AG20443 (cell line): ENCODE results near the gene NDOR1.
A peak's percentile ranks its signal among the peaks of the same experiment; 100 is the strongest.

Experiments used
- DNase-seq: peaks from one replicate; pipeline ENCODE4 v3.0.0; 2012; ENCODE audit warnings: low spot score, mixed read lengths

Gene NDOR1

GRCh38 chr9:137220317-137221094 is 15.0 kb downstream of the NDOR1 start:
- DNase-seq, result no peak

DNA sequence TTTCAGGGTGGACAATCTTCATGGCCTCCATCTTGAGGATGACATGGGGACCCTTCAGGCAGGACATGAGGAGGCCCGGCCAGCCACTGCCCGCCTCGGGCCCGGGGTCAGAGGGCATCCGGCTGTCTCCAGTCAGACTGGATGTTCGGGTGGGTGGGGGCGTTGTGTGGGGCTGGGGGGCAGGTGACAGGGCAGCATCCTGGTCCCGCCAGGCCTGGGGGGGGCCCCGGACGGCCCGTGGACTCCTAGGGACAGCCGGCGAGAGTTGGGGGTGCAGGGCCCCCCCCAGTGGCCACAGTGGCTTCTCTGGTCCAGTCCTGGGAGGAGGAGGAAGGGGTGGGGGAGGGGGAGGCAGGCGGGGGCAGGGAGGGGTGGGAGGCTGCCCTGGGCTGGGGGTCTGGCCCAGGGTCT is 15.6 kb downstream of the NDOR1 start:
- DNase-seq, result no peak

DNA sequence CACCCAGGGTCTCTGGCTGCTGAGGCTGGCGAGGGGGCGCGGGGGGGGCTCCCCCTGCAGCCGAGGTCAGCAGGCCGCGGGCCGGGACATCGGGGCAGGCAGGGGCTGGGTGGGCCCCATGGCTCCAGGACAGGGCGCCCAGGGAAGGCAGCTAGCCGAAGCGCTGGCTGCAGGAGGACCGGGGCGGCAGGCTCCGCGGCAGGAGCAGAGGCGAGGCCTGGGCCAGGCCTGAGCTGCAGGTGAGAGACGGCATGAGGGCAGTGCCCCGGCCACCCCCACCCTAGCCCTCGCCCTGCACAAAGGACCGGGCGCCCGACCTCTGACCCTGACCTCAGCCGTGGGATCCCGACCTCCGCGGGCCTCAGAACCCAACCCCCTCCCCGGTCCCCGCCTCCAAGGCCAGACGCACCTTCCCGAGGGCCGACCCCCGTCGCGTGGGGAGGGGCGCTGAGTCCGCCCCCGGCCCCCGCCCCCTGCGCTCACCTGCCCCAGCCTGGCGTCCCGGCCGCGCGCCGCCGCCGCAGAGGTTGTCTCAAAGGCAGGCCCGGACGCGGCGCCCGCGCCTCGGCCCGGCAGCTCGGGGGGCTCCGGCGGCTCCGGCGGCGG is 16.1 kb downstream of the NDOR1 start:
- DNase-seq, result no peak

DNA sequence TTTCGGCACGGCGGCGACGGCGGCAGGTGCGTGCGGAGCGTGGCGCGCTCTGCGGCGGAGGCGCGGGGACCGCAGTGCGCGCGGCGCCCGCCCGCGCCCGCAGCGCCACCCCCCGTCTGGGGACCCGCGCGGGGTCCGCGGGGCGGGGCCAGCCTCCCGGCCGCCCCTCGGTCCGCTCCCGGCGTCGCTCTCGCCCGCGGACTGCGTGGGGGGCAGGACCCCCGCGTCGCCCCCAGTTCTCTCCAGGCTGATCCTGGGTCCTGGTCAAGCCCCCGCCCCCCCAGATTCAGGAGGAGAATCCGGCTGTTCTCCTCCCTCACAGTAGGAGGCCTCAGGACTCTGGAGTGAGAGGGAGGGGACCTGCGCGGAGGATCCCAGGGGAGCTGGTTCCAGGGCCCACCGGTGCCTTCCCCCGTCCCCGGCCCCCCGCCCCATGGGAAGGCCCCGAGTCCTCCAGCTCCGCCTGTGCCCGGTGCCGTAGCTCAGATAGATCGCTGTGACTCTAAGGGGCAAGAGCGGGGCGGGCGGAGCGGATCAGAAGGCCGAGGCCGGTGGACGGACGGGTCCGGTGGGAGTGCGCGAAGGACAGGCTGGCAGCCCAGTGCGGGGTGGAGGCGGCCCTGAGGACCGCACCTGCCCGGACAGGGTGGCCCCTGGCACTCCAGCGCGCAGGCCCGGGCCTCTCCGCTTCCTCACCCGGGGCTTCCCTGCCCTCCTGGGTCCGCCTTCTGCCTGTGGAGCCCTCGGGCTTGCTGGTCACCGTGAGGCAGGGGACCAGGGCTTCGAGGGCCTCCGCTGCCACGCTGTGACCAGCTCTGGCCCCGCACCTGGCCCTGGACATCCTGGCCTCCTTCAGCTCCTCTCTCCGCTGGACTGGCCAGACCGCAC is 16.9 kb downstream of the NDOR1 start, which contains the start of gene RNF208:
Gene RNF208, minus strand, starts transcription at position 51 of the 888 bp plus-strand sequence. CDS start 1,028 bp downstream, outside the sequence.
- DNase-seq, result no peak

DNA sequence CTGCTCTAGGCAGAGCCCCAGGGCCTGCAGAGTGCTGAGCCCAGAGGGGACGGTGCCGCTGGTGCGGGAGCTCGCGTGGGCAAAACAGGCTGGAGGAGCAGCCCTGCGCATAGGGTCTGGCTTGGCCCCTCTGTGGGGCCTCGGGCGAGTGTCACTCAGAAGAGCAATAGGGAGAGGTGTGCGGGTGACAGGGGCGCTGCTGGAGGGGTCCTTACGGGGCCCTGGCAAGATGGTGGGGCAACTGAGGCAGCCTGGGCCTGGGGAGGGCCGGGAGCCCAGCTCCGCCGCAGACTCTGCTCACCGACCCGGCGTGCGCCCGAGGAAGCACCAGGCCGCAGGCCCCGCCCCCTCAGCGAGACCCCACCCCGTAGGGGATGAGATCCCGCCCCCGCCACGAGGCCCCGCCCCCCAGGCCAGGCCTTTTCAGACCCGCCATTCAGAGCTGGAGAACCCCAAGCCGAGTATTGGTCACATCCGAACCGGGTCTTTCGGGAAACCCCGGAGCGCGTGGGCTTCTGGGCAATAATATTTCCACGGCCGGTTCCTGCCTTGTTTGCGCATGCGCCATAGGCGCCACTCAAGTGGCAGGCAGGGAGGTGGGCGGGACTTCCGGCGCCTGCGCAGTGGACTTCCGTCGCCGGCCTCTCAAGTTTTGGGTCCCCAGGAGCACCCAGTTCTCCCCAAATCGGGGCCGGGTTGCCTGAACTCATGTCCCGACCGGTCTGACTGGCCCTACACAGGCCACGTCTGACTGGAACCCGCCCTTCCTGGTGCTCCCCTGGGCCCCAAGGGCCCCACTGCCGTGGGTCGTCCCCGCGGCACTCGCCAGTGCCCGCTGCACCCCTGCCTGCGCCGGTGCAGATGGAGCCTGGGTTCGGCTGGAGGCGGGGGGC is 17.8 kb downstream of the NDOR1 start:
- DNase-seq, result peak; percentile 99

GRCh38 chr9:137224830-137225694 is 19.6 kb downstream of the NDOR1 start, which contains the start of gene CYSRT1:
Gene CYSRT1, plus strand, starts transcription at chr9:137225174. Its CDS starts 448 bp downstream, at chr9:137225622.
- DNase-seq, result no peak

- DNase-seq, result no peak
Observed at GRCh38 chr9:137225699-137226331, 20.3 kb downstream of the NDOR1 start.

DNA sequence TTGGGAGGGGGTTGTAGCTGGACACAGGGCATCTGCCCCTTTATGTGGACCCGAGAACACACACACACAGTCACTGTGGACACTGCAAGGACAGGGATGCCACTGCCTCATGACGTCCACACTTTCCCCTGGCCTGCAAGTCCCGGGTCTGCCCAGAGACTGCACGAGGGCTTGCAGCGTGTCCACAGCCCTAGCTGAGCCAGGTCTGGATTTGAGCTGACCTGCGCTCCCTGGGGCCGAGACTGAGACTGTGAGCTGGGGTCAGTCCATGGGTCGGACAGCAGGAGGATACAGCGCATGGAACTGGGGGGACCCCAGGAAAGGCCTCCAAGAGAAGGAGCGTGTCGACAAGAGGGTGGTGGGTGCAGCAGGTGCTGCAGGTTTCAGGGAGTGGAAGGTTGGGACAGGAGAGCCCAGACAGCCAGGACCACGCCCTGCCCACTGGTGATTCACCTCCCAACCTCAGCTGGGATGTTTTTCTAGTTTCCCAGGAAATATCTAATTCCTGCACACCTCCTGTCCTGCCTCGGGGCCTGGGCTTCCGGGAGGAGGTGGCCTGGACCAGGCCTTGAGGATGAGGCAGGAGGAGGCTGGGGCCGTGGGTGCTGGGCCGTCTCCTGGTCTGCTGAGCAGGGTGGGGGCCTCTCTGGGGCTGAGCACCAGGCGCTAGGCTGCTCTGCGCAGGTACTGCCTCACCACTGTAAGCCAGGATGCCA is 21.0 kb downstream of the NDOR1 start:
- DNase-seq, result no peak

DNA sequence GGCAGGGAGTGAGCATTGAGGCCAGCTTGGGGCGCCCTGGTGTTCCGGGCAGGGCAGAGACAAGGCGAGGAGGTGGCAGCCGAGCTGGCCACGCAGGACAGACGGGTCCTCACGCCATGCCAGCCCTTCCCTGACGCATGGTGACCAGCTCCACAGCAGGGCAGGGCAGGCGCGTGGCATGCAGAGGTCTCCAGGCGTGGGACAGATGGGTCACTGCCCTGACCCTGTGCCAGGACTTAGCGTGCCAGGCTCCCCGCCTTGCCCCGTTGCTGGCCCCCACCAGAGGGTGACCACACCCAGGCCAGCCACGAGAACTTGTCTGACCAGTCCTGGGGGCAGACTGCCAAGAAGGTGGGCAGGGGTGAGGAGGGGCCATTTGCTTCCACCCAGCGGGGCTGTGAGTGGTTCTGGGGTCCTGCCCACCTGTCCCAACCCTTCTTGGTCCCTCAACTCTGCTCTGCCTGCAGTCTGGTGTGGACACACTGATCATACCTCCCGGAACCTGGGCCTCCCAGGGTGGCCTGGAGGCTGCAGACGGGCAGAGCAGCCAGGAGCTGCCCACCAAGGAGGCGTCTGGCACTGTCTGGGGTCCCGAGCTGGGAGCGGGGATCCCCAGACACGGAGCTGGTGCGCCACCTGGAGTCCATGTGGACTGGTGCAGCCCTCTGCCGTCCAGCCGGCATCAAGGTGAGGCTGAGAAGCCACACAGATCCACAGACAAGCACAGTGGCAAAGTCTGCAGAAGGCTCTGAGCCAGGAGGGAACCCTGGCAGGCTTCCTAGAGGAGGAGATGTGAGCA is 21.8 kb downstream of the NDOR1 start, which contains the start of gene RNF224:
Gene RNF224, plus strand, starts transcription at position 449 of the 799 bp plus-strand sequence. CDS start 834 bp downstream, outside the sequence.
- peak; percentile 78 for DNase-seq

DNA sequence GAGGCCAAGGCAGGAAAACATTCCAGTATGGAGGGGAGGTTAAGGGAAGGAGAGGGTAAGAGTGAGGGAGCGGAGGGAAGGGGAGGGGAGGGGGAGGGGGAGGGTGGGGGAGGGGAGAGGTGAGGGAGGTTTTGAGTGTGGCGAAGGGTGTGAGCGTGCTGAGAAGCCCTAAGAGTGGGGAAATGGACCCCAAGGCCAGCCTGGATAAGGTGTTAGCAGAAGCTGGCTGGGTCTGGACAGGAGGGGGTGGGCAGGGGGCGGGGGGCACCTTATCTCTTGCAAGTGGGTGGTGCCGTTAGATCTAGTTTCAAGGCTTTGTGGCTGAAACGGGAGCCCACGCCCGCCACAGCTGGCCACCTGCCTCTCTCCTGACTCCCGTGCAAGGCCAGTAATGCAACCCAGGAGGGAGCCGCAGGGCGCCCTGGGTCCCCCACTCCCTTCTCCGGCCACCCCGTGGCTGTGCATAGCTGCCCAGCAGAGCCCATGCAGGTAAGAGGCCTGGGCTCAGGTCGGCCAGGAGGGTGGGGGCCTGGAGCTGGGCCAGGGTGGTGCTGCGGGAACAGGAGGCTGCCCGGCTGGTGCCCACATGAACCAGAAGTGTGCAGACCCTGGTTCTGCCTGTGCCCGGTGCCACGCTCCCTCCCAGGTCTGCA is 22.5 kb downstream of the NDOR1 start:
- DNase-seq, result no peak

DNA sequence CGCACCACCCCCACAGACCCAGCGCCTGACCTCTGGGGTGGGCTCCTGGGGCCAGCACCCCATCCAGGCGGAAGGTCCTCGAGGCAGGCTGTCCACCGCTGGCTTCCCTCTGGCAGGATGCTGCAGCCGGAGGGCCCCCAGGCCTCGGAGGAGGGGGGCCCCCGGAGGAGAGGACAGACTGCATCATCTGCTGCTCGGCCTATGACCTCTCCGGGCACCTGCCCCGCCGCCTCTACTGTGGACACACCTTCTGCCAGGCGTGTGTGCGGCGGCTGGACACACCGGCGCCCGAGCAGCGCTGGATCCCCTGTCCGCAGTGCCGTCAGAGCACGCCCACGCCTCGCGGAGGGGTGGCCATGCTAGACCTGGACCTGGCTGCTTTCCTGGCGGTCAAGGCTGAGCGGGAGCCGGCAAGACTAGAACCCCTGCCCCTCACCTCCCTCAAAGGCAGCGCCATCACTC is 23.0 kb downstream of the NDOR1 start:
- DNase-seq, result no peak

- DNase-seq, result no peak
Observed at GRCh38 chr9:137228968-137229896, 23.7 kb downstream of the NDOR1 start.

GRCh38 chr9:137229903-137230704 is 24.6 kb downstream of the NDOR1 start:
- no peak for DNase-seq

DNA sequence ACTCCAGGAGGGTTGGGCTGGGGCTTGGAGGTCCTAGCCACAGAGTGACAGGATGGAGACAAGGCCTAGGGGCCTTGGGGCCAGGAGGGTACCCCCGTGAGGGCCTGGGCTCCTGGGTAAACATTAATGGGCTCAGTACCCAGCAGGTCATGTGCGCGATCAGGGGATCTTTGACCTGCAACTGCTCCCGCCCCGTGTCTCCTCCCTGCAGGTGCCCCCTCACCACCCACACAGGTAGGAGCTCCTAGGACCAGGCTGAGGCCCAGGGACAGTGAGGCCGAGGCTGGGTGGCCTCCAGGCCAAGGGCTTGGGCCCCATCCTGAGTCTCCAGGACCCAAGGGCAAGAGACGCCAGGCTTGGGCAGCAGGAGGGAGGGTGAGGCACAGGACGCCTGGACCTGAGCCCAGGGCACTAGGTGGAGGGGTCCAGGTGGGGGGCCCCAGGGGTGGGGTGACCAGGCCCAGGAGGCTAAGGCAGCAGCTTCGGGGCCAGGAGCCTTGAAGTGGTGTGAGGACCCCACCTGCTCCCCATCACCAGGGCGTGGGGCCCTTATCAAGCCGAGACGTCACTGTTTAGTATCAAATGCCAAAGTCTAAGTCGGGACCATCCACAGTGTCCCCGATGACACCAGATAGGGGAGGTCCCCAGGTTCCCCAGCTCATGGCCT is 25.3 kb downstream of the NDOR1 start, which contains the start of gene SLC34A3:
Gene SLC34A3, plus strand, starts transcription at position 197 of the 667 bp plus-strand sequence. CDS start 802 bp downstream, outside the sequence.
- DNase-seq, result no peak
